Measurements from ENCODE around the gene GARRE1. TPM values are rescaled to one million over a fixed set of nuclear protein-coding genes. Genes with fewer than 3 reads are reported as not detected.

GARRE1 gene
- total and polyA plus RNA-seq, 5 experiments from 2014 or later = 5.4 to 53.7 (median 6.3) TPM

Other genes with a start within 250 kb of the GARRE1 start
- gene LSM14A, start 82.0 kb upstream of the GARRE1 start, total RNA-seq = 100 to 1,000 TPM; 196 to 209 TPM
- 100 to 1,000 TPM; 163 to 193 (median 172) TPM for gene LSM14A, start 82.0 kb upstream of the GARRE1 start, polyA plus RNA-seq
- 100 to 1,000 TPM; 107 to 114 TPM for gene GPI, start 110.6 kb downstream of the GARRE1 start, total RNA-seq
- 100 to 1,000 TPM; 126 to 179 (median 142) TPM for gene GPI, start 110.6 kb downstream of the GARRE1 start, polyA plus RNA-seq
- 10 to 100 TPM; 17.6 to 18.6 TPM for gene PDCD2L, start 149.8 kb downstream of the GARRE1 start, total RNA-seq
- gene PDCD2L, start 149.8 kb downstream of the GARRE1 start, polyA plus RNA-seq = 10 to 100 TPM; 13.8 to 25.9 (median 17.2) TPM
- gene UBA2, start 173.8 kb downstream of the GARRE1 start, total RNA-seq = 100 to 1,000 TPM in 1 of 2 experiments, 10 to 100 TPM in 1; 98.2 to 109 TPM
- 100 to 1,000 TPM in 1 of 3 donors, 10 to 100 TPM in 2; 93.8 to 103 (median 97.6) TPM for gene UBA2, start 173.8 kb downstream of the GARRE1 start, polyA plus RNA-seq
- under 1 TPM; 0.29 to 0.88 TPM for gene WTIP, start 227.2 kb downstream of the GARRE1 start, total RNA-seq
- under 1 TPM in 1 of 3 donors, not detected in 2; 0.20 TPM for gene WTIP, start 227.2 kb downstream of the GARRE1 start, polyA plus RNA-seq

Measured in naive thymus-derived CD8-positive, alpha-beta T cell (primary cell).